WTC11 (cell line): ENCODE measurements around the gene CETN2. TPM values are rescaled to one million over a fixed set of nuclear protein-coding genes. Genes with fewer than 3 reads are reported as not detected.

ENCODE experiments used
- ATAC-seq: fragments of 200-7000 bp; cut with Tn5 transposase; 2 replicates; pipeline ENCODE4 v1.10.0; 2021; ENCODE audit warnings: mild to moderate bottlenecking, moderate library complexity
- CTCF ChIA-PET: fragments of 300-600 bp; sonication (Branson Sonifier 250); formaldehyde crosslinking; loops from one replicate; lab custom pipeline; 2021; ENCODE audit warnings: antibody characterized with exemption; lab: Charles Lee
- POLR2A ChIA-PET: fragments of 350-600 bp; sonication (Branson Sonifier 250); formaldehyde crosslinking; loops from one replicate; lab custom pipeline; 2021; ENCODE audit warnings: antibody characterized with exemption; lab: Charles Lee
- DNase-seq: peaks from one replicate; pipeline ENCODE4 v3.0.0; 2021; ENCODE audit warnings: low spot score
- H3K27ac Mint-ChIP-seq: 2 replicates; pipeline ENCODE4 v1.8.0; 2021; ENCODE audit warnings: mixed read lengths
- H3K27me3 Mint-ChIP-seq: 2 replicates; pipeline ENCODE4 v1.8.0; 2021; ENCODE audit warnings: low read depth, mild to moderate bottlenecking, moderate library complexity, mixed read lengths
- H3K36me3 Mint-ChIP-seq: 2 replicates; pipeline ENCODE4 v1.8.0; 2021; ENCODE audit warnings: mixed read lengths
- H3K4me1 Mint-ChIP-seq: 2 replicates; pipeline ENCODE4 v1.8.0; 2022; ENCODE audit warnings: mixed read lengths
- H3K4me3 Mint-ChIP-seq: 2 replicates; pipeline ENCODE4 v1.8.0; 2021; ENCODE audit warnings: mild to moderate bottlenecking, moderate library complexity, mixed read lengths
- H3K9me3 Mint-ChIP-seq: 2 replicates; pipeline ENCODE4 v1.8.0; 2021; ENCODE audit warnings: mixed read lengths
- CBFB ChIP-seq: sonication (generic); formaldehyde crosslinking; IDR thresholded peaks from 2 replicates; pipeline ENCODE4 v1.8.1; 2022; ENCODE audit warnings: mild to moderate bottlenecking, low read depth, missing genetic modification reagents
- ETV6 ChIP-seq: sonication (generic); formaldehyde crosslinking; IDR thresholded peaks from 2 replicates; pipeline ENCODE4 v1.8.1; 2022; ENCODE audit warnings: mild to moderate bottlenecking, missing genetic modification reagents
- HMGA2 ChIP-seq: fragments of 250-450 bp; sonication (Bioruptor Pico); IDR thresholded peaks from 2 replicates; pipeline ENCODE4 v1.4.0; 2021; ENCODE audit warnings: mild to moderate bottlenecking, moderate library complexity
- IRF2 ChIP-seq: sonication (generic); formaldehyde crosslinking; IDR thresholded peaks from 2 replicates; pipeline ENCODE4 v1.8.0; 2022; ENCODE audit warnings: low read depth, missing genetic modification reagents, borderline replicate concordance
- JUN ChIP-seq: sonication (generic); formaldehyde crosslinking; IDR thresholded peaks from 2 replicates; pipeline ENCODE4 v1.8.0; 2023; ENCODE audit warnings: mild to moderate bottlenecking, missing genetic modification reagents
- NFATC4 ChIP-seq: fragments of 250-450 bp; sonication (Bioruptor Pico); IDR thresholded peaks from 2 replicates; pipeline ENCODE4 v1.9.0; 2021; ENCODE audit warnings: mild to moderate bottlenecking
- OVOL2 ChIP-seq: fragments of 250-450 bp; sonication (Bioruptor Pico); IDR thresholded peaks from 2 replicates; pipeline ENCODE4 v1.9.0; 2021; ENCODE audit warnings: mild to moderate bottlenecking, borderline replicate concordance
- RELA ChIP-seq: sonication (generic); formaldehyde crosslinking; IDR thresholded peaks from 2 replicates; pipeline ENCODE4 v1.8.1; 2022; ENCODE audit warnings: missing genetic modification reagents, mild to moderate bottlenecking, borderline replicate concordance
- SP1 ChIP-seq: sonication (generic); formaldehyde crosslinking; conservative IDR thresholded peaks from 2 replicates; pipeline ENCODE4 v1.8.1; 2022; ENCODE audit warnings: missing genetic modification reagents
- TP53 ChIP-seq: sonication (generic); formaldehyde crosslinking; IDR thresholded peaks from 2 replicates; pipeline ENCODE4 v1.8.1; 2023; ENCODE audit warnings: mild to moderate bottlenecking, missing genetic modification reagents
- ZBTB21 ChIP-seq: sonication (generic); formaldehyde crosslinking; IDR thresholded peaks from 2 replicates; pipeline ENCODE4 v1.8.1; 2023; ENCODE audit warnings: mild to moderate bottlenecking, missing genetic modification reagents, borderline replicate concordance
- ZNF121 ChIP-seq: sonication (generic); formaldehyde crosslinking; IDR thresholded peaks from 2 replicates; pipeline ENCODE4 v1.8.0; 2023; ENCODE audit warnings: missing genetic modification reagents
- ZNF219 ChIP-seq: sonication (generic); formaldehyde crosslinking; IDR thresholded peaks from 2 replicates; pipeline ENCODE4 v1.8.0; 2023; ENCODE audit warnings: missing genetic modification reagents, mild to moderate bottlenecking, borderline replicate concordance
- ZNF263 ChIP-seq: sonication (generic); formaldehyde crosslinking; IDR thresholded peaks from 2 replicates; pipeline ENCODE4 v1.8.1; 2022; ENCODE audit warnings: low read depth, mild to moderate bottlenecking, moderate library complexity, missing genetic modification reagents
- ZNF671 ChIP-seq: fragments of 250-450 bp; sonication (Bioruptor Pico); IDR thresholded peaks from 2 replicates; pipeline ENCODE4 v1.8.0; 2021; ENCODE audit warnings: mild to moderate bottlenecking
- total RNA-seq: library from RNA; stranded (reverse); gene quantifications from 3 replicates; pipeline ENCODE4 v1.2.3, GENCODE V29; 2021
- TF ChIP-seq, protein P1 (sequence below): sonication (generic); formaldehyde crosslinking; IDR thresholded peaks from 2 replicates; pipeline ENCODE4 v1.8.0; 2022; ENCODE audit warnings: mild to moderate bottlenecking, missing genetic modification reagents
- TF ChIP-seq, protein P2 (sequence below): fragments of 200-600 bp; IDR thresholded peaks from 2 replicates; pipeline ENCODE4 v1.8.0; 2022; ENCODE audit warnings: antibody characterized with exemption
- TF ChIP-seq, protein P3 (sequence below): fragments of 250-450 bp; sonication (Bioruptor Pico); IDR thresholded peaks from 2 replicates; pipeline ENCODE4 v1.9.0; 2021; ENCODE audit warnings: mild to moderate bottlenecking
- TF ChIP-seq, protein P4 (sequence below): fragments of 250-450 bp; sonication (Bioruptor Pico); IDR thresholded peaks from 2 replicates; pipeline ENCODE4 v1.8.0; 2021; ENCODE audit warnings: mild to moderate bottlenecking
- TF ChIP-seq, protein P5 (sequence below): sonication (generic); formaldehyde crosslinking; IDR thresholded peaks from 2 replicates; pipeline ENCODE4 v1.8.1; 2022; ENCODE audit warnings: mild to moderate bottlenecking, moderate library complexity, missing genetic modification reagents

CETN2 gene
- total RNA-seq, 1 experiment from 2014 or later: 20.5 TPM

DNA sequence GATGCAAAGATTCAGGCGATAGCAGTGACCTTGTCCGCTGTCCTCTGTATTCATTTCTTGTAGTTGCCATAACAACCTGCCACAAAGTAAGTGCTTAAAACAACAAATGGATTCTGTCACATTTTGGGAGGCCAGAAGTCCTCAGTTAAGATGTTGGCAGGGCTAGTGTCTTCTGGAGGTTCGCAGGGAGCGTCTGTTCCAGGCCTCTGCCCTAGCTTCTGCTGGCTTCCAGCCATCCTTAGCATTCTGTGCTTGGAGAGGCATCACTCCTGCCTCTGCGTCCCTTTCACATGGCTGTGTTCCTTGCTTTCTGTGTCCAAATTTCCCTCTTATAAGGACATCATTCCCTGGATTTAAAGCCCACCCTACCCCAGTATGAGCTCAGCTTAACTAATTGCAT lies 35.8 kb upstream of the CETN2 start (continued):
- no peak for TF ChIP-seq IRF2 (CRISPR knock-in tag)
- no peak for TF ChIP-seq OVOL2
- TF ChIP-seq ZNF219 (CRISPR knock-in tag): no peak
- no peak for TF ChIP-seq JUN (CRISPR knock-in tag)
- TF ChIP-seq, all 79 proteins: peak for 0

DNA sequence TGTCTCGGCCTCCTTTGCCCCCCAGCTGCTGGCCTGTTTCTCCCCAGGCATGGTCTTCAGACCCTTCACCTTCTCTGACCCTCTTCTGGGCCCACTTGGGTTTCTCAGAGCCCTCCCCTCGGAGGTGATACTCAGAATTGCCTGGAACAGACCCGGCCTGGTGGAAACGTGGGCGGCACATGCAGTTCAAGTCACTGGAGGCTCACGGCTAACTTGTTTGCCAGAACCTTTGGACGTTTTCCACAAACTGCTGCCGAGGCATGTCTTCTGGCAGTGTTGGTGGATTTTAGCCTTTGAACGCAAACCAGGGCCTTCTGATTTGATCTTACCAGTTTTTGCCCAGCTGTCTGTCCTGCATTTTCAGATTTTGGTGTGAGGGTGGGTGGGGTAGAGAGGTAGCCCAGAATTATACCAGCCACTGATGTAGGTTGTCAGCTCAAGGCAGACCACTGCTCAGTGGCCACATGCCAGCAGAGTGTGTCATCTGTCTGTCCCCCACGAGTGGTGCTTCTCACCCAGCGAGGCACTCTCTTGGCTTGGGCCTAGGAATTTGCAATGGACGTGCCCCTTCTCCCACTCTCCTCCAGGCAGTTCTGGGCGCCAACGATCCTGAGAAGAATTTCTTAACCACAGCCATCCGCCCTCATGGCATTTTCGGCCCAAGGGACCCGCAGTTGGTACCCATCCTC lies 34.8 kb upstream of the CETN2 start:
- Mint-ChIP-seq H3K4me1 (no peaks in the 10 kb centered on the region), H3K27ac (no peak overlapping the region), H3K27me3 (no peaks in the 10 kb centered on the region), H3K4me3 (no peak overlapping the region), H3K9me3 (no peaks in the 10 kb centered on the region), H3K36me3 (peaks cover 32% of the 10 kb centered on the region)
- ATAC-seq: no peak
- CTCF ChIA-PET: interaction anchor here (0.9 kb wide), 1 partner anchor 47 kb away, joined by 3 read pairs; no protein-coding TSS in a partner anchor
- no peak for TF ChIP-seq ZNF671
- TF ChIP-seq, protein P1, sequence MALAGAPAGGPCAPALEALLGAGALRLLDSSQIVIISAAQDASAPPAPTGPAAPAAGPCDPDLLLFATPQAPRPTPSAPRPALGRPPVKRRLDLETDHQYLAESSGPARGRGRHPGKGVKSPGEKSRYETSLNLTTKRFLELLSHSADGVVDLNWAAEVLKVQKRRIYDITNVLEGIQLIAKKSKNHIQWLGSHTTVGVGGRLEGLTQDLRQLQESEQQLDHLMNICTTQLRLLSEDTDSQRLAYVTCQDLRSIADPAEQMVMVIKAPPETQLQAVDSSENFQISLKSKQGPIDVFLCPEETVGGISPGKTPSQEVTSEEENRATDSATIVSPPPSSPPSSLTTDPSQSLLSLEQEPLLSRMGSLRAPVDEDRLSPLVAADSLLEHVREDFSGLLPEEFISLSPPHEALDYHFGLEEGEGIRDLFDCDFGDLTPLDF (CRISPR knock-in tag): no peak
- POLR2A ChIA-PET: no interaction called here
- no peak for DNase-seq

DNA sequence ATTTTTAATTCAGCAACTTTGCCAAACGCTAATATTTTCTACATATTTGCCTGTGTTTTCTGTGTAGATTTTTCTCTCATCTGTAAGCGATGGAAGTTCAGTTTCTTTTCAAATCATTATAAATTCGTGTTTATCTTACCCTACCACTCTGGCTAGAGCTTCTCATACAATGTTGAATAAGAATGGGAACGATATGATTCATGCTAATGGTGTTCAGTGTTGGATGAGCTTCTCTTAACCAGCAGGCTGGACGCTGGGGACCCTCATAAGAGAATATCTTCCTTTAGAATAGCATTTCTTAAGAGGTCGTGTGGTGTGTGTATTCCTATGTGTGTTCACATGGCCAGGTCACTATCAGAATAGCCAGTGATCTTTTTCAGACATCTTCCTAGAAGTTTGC lies 31.3 kb upstream of the CETN2 start:
- ATAC-seq (no peak), DNase-seq (no peak)
- TF ChIP-seq ZNF263 (CRISPR knock-in tag): no peak
- TF ChIP-seq, protein P2, sequence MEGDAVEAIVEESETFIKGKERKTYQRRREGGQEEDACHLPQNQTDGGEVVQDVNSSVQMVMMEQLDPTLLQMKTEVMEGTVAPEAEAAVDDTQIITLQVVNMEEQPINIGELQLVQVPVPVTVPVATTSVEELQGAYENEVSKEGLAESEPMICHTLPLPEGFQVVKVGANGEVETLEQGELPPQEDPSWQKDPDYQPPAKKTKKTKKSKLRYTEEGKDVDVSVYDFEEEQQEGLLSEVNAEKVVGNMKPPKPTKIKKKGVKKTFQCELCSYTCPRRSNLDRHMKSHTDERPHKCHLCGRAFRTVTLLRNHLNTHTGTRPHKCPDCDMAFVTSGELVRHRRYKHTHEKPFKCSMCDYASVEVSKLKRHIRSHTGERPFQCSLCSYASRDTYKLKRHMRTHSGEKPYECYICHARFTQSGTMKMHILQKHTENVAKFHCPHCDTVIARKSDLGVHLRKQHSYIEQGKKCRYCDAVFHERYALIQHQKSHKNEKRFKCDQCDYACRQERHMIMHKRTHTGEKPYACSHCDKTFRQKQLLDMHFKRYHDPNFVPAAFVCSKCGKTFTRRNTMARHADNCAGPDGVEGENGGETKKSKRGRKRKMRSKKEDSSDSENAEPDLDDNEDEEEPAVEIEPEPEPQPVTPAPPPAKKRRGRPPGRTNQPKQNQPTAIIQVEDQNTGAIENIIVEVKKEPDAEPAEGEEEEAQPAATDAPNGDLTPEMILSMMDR: no peak
- TF ChIP-seq SP1 (CRISPR knock-in tag): no peak
- TF ChIP-seq, protein P3, sequence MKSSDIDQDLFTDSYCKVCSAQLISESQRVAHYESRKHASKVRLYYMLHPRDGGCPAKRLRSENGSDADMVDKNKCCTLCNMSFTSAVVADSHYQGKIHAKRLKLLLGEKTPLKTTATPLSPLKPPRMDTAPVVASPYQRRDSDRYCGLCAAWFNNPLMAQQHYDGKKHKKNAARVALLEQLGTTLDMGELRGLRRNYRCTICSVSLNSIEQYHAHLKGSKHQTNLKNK: no peak
- TF ChIP-seq, protein P4, sequence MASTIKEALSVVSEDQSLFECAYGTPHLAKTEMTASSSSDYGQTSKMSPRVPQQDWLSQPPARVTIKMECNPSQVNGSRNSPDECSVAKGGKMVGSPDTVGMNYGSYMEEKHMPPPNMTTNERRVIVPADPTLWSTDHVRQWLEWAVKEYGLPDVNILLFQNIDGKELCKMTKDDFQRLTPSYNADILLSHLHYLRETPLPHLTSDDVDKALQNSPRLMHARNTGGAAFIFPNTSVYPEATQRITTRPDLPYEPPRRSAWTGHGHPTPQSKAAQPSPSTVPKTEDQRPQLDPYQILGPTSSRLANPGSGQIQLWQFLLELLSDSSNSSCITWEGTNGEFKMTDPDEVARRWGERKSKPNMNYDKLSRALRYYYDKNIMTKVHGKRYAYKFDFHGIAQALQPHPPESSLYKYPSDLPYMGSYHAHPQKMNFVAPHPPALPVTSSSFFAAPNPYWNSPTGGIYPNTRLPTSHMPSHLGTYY (CRISPR knock-in tag): no peak
- no peak for TF ChIP-seq ZBTB21 (CRISPR knock-in tag)
- no peak for TF ChIP-seq HMGA2 (CRISPR knock-in tag)
- ChIA-PET CTCF (no interaction called here), POLR2A (no interaction called here)
- Mint-ChIP-seq H3K27me3 (no peaks in the 10 kb centered on the region), H3K36me3 (peaks cover 17% of the 10 kb centered on the region), H3K27ac (no peak overlapping the region), H3K4me3 (no peak overlapping the region), H3K9me3 (no peaks in the 10 kb centered on the region), H3K4me1 (no peaks in the 10 kb centered on the region)

DNA sequence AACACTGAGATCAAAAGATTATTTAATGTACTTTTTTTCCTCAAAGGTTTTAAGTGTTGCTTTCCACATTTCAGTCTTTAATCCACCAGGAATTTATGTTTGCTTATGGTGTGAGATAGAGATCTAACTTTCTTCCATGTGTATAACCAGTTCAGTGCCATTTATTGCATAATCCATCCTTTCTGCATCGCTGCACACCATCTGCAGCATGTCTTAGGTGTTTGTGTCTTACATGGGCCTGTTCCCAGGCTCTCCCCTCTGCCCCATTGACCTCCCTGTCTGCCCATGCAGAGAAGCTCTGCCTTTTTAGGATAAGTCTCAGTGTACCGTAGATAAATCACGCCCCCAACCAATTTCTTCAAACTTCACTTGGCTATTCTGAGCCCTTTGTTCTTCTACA lies 30.6 kb upstream of the CETN2 start:
- ChIA-PET POLR2A (no interaction called here), CTCF (no interaction called here)
- ATAC-seq: no peak
- Mint-ChIP-seq H3K4me1 (no peaks in the 10 kb centered on the region), H3K9me3 (no peaks in the 10 kb centered on the region), H3K36me3 (peaks cover 17% of the 10 kb centered on the region), H3K27me3 (no peaks in the 10 kb centered on the region), H3K4me3 (no peak overlapping the region), H3K27ac (no peak overlapping the region)
- DNase-seq: no peak
- TF ChIP-seq CBFB (CRISPR knock-in tag): no peak
- TF ChIP-seq ZNF671: no peak
- TF ChIP-seq RELA (CRISPR knock-in tag): no peak
- TF ChIP-seq ZNF121: no peak
- TF ChIP-seq NFATC4 (CRISPR knock-in tag): no peak
- TF ChIP-seq ETV6 (CRISPR knock-in tag): no peak
- TF ChIP-seq ZNF219 (CRISPR knock-in tag): no peak
- no peak for TF ChIP-seq TP53 (CRISPR knock-in tag)
- TF ChIP-seq, protein P5, sequence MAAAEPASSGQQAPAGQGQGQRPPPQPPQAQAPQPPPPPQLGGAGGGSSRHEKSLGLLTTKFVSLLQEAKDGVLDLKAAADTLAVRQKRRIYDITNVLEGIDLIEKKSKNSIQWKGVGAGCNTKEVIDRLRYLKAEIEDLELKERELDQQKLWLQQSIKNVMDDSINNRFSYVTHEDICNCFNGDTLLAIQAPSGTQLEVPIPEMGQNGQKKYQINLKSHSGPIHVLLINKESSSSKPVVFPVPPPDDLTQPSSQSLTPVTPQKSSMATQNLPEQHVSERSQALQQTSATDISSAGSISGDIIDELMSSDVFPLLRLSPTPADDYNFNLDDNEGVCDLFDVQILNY (CRISPR knock-in tag): no peak
